ENCODE measurements around the gene FAIM2.

Gene FAIM2

DNA sequence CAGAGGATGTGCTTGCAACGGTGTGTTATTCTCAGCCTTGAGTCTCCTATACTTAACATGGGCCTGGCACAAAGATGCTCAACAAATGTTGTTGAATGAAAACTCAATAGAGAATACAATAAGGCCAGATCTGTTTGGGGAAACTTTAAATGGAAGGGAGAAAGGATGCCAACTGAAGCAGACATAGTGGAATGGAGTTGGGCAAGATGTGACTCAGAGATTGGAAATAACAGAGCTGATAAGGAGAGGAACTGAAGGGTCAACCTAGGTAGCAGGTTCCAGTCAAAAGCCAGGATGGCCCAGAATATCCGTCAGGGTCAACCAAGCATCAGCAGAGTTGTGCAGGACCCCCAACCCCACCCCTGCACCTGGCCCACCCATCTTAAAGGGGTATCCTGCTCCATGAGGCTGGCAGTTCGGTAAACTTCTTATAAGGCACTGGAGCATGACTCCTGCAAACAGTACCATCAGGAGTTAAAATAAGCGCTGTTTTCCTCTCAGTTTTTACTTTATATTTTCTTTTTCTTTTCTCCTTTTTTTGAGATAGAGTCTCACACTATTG lies 59.7 kb downstream of the FAIM2 start:
- TF ChIP-seq ZC3H10 (CRISPR knock-in tag; IDR thresholded peaks at IDR 0.05) (no peak), OSR1 (CRISPR knock-in tag; IDR thresholded peaks at IDR 0.05) (no peak), ZFP30 (CRISPR knock-in tag; IDR thresholded peaks at IDR 0.05) (no peak), CSDC2 (CRISPR knock-in tag; IDR thresholded peaks at IDR 0.05) (no peak), ISL1 (CRISPR knock-in tag; IDR thresholded peaks at IDR 0.05) (no peak), ZNF70 (CRISPR knock-in tag; IDR thresholded peaks at IDR 0.05) (no peak), ZNF565 (CRISPR knock-in tag; conservative IDR thresholded peaks at IDR 0.05; ENCODE audit: low read depth) (no peak), ZNF8 (CRISPR knock-in tag; IDR thresholded peaks at IDR 0.05) (no peak), RARB (CRISPR knock-in tag; IDR thresholded peaks at IDR 0.05) (no peak), TCF4 (CRISPR knock-in tag; IDR thresholded peaks at IDR 0.05; ENCODE audit: borderline replicate concordance) (no peak), ARNTL (CRISPR knock-in tag; IDR thresholded peaks at IDR 0.05; ENCODE audit: borderline replicate concordance, low read depth) (no peak), ESRRG (CRISPR knock-in tag; IDR thresholded peaks at IDR 0.05) (no peak), TOX (CRISPR knock-in tag; IDR thresholded peaks at IDR 0.05; ENCODE audit: borderline replicate concordance) (no peak)
- TF ChIP-seq, protein P1, sequence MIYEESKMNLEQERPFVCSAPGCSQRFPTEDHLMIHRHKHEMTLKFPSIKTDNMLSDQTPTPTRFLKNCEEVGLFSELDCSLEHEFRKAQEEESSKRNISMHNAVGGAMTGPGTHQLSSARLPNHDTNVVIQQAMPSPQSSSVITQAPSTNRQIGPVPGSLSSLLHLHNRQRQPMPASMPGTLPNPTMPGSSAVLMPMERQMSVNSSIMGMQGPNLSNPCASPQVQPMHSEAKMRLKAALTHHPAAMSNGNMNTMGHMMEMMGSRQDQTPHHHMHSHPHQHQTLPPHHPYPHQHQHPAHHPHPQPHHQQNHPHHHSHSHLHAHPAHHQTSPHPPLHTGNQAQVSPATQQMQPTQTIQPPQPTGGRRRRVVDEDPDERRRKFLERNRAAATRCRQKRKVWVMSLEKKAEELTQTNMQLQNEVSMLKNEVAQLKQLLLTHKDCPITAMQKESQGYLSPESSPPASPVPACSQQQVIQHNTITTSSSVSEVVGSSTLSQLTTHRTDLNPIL (CRISPR knock-in tag; IDR thresholded peaks at IDR 0.05; ENCODE audit: low read depth) = no peak
- TF ChIP-seq, protein P2, sequence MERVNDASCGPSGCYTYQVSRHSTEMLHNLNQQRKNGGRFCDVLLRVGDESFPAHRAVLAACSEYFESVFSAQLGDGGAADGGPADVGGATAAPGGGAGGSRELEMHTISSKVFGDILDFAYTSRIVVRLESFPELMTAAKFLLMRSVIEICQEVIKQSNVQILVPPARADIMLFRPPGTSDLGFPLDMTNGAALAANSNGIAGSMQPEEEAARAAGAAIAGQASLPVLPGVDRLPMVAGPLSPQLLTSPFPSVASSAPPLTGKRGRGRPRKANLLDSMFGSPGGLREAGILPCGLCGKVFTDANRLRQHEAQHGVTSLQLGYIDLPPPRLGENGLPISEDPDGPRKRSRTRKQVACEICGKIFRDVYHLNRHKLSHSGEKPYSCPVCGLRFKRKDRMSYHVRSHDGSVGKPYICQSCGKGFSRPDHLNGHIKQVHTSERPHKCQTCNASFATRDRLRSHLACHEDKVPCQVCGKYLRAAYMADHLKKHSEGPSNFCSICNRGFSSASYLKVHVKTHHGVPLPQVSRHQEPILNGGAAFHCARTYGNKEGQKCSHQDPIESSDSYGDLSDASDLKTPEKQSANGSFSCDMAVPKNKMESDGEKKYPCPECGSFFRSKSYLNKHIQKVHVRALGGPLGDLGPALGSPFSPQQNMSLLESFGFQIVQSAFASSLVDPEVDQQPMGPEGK (CRISPR knock-in tag; IDR thresholded peaks at IDR 0.05; ENCODE audit: borderline replicate concordance) = no peak
- ATAC-seq = no peak

DNA sequence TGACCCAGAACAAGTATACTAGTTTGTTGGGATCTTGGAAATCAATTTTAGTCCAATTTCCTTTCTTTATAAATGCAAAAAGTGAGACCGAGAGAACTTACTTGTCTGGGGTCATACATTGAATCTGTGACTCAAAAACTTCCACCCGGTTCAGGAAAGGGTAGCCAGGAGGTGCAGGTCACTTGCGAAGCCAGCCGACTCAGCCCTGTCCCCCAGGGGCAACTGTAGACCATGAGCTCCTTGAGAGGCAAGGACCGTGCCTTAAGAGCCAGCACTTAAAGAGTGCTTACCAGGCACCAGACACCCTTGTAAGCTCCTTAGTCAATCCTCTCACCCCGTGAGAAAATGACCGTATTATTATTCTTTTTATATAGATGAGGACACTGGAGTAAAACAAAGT lies 60.3 kb downstream of the FAIM2 start:
- no peak for ATAC-seq
- TF ChIP-seq ZNF70 (CRISPR knock-in tag; IDR thresholded peaks at IDR 0.05) (no peak), RARB (CRISPR knock-in tag; IDR thresholded peaks at IDR 0.05) (no peak), OSR1 (CRISPR knock-in tag; IDR thresholded peaks at IDR 0.05) (no peak), ESRRG (CRISPR knock-in tag; IDR thresholded peaks at IDR 0.05) (no peak), ZNF565 (CRISPR knock-in tag; conservative IDR thresholded peaks at IDR 0.05; ENCODE audit: low read depth) (no peak), TCF4 (CRISPR knock-in tag; IDR thresholded peaks at IDR 0.05; ENCODE audit: borderline replicate concordance) (no peak), BACH2 (CRISPR knock-in tag; IDR thresholded peaks at IDR 0.05; ENCODE audit: borderline replicate concordance) (no peak), SNAI2 (CRISPR knock-in tag; IDR thresholded peaks at IDR 0.05) (no peak)
- TF ChIP-seq, protein P2 (CRISPR knock-in tag; IDR thresholded peaks at IDR 0.05; ENCODE audit: borderline replicate concordance) = no peak
- TF ChIP-seq, protein P3, sequence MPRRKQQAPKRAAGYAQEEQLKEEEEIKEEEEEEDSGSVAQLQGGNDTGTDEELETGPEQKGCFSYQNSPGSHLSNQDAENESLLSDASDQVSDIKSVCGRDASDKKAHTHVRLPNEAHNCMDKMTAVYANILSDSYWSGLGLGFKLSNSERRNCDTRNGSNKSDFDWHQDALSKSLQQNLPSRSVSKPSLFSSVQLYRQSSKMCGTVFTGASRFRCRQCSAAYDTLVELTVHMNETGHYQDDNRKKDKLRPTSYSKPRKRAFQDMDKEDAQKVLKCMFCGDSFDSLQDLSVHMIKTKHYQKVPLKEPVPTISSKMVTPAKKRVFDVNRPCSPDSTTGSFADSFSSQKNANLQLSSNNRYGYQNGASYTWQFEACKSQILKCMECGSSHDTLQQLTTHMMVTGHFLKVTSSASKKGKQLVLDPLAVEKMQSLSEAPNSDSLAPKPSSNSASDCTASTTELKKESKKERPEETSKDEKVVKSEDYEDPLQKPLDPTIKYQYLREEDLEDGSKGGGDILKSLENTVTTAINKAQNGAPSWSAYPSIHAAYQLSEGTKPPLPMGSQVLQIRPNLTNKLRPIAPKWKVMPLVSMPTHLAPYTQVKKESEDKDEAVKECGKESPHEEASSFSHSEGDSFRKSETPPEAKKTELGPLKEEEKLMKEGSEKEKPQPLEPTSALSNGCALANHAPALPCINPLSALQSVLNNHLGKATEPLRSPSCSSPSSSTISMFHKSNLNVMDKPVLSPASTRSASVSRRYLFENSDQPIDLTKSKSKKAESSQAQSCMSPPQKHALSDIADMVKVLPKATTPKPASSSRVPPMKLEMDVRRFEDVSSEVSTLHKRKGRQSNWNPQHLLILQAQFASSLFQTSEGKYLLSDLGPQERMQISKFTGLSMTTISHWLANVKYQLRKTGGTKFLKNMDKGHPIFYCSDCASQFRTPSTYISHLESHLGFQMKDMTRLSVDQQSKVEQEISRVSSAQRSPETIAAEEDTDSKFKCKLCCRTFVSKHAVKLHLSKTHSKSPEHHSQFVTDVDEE (CRISPR knock-in tag; IDR thresholded peaks at IDR 0.05) = no peak

DNA sequence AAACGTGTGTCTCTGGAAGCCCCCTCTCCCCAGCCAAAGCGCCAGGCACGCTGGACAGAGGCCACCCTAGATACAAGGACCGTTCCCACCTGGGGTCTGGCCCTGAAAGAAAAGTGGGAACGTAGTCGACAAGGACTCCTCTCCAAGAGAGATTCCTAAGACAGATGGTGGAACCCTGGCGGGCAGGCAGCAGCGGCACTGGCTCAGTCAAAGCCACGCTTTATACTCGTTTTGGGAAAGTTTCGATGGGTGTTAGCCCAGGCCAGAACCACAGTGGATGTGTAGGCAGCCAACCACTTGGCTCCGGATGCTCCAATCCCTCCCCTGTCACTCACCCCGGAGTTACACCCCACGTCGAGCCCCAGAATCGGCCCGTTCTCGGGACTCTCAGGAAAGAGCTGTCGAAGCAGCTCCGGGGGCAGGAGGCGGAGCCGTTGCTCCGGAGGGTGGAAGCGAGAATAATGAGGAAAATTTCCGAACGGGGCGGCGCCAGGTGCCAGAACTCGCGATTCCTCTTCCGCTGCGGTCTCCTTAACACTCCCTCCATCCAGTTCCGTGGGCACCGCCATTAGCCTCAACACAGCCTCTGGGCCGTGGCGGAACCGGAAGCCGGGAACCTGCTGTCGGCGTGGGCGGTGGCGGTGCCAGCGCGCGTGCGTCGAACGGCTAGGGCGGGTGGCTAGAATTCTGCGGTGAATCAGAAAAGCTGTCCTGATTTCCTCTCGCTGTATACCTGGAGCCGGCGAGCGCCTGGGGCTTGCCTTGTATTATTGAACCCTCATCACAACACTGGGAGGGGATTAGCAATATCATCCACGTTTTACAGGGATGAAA lies 61.0 kb downstream of the FAIM2 start, which contains the start of gene BCDIN3D:
BCDIN3D (minus strand) TSS at position 588 of the 834 bp plus-strand sequence; CDS start at position 569, 19 bp downstream.
- TF ChIP-seq ZNF70 (CRISPR knock-in tag; IDR thresholded peaks at IDR 0.05) (peak; percentile 91), ZC3H10 (CRISPR knock-in tag; IDR thresholded peaks at IDR 0.05) (no peak), ARNTL (CRISPR knock-in tag; IDR thresholded peaks at IDR 0.05; ENCODE audit: borderline replicate concordance, low read depth) (no peak), ZNF8 (CRISPR knock-in tag; IDR thresholded peaks at IDR 0.05) (no peak)
- TF ChIP-seq, protein P3 (CRISPR knock-in tag; IDR thresholded peaks at IDR 0.05) = no peak
- TF ChIP-seq, protein P1 (CRISPR knock-in tag; IDR thresholded peaks at IDR 0.05; ENCODE audit: low read depth) = no peak
- peak; percentile 96 for ATAC-seq
